Measurements from ENCODE around the gene HBZ. TPM values are rescaled to one million over a fixed set of nuclear protein-coding genes. Genes with fewer than 3 reads are reported as not detected.

Gene HBZ
- total RNA-seq, 1 donor from 2014 or later: not detected

GRCh38 chr16:180681-181564 is 28.5 kb downstream of the HBZ start:
- TF ChIP-seq, protein P1, sequence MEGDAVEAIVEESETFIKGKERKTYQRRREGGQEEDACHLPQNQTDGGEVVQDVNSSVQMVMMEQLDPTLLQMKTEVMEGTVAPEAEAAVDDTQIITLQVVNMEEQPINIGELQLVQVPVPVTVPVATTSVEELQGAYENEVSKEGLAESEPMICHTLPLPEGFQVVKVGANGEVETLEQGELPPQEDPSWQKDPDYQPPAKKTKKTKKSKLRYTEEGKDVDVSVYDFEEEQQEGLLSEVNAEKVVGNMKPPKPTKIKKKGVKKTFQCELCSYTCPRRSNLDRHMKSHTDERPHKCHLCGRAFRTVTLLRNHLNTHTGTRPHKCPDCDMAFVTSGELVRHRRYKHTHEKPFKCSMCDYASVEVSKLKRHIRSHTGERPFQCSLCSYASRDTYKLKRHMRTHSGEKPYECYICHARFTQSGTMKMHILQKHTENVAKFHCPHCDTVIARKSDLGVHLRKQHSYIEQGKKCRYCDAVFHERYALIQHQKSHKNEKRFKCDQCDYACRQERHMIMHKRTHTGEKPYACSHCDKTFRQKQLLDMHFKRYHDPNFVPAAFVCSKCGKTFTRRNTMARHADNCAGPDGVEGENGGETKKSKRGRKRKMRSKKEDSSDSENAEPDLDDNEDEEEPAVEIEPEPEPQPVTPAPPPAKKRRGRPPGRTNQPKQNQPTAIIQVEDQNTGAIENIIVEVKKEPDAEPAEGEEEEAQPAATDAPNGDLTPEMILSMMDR (IDR thresholded peaks at IDR 0.05): no peak
- Histone ChIP-seq H3K4me3 (peak overlapping the region; percentile 46 to 49), H3K36me3 (no peaks in the 10 kb centered on the region), H3K9me3 (no peaks in the 10 kb centered on the region), H3K27me3 (peaks cover 9% of the 10 kb centered on the region), H3K4me1 (peaks cover 9 to 10% of the 10 kb centered on the region in 2 donors), H3K27ac (no peak overlapping the region)
- intact Hi-C loops (cut with DNase I): loop anchor here (1.0 kb wide), 1 partner anchor 74 kb away; no protein-coding TSS in a partner anchor
- peak in 1 of 2 donors; percentile 82 for DNase-seq (ENCODE audit: low spot score in 2 of 2)

DNA sequence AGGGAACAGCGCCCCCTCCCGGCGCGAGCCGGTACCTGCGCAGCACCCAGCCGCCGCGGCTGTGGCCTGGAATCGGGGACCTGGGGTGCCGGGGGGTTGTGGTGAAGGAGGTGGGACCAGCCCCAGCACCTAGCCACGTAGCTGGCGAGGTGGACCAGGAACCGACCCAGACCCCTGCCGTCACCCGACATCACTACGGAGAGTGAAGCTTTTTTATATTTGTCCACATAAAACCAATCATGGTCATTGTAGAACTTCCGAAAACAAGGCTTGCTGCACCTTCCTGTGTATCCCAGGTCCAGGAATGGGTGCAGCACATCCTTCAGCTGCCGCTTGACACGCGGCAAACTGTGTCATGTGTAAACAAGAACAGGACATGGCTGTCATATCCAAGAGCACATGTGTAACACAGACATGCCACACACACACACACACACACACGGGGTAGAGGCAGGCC is 29.1 kb downstream of the HBZ start:
- no peaks in the 10 kb centered on the region for H3K36me3 ChIP-seq
- H3K4me3 ChIP-seq: peak overlapping the region; percentile 46 to 49
- TF ChIP-seq, protein P1 (IDR thresholded peaks at IDR 0.05): peak; percentile 90 to 97 (median 95)
- no peaks in the 10 kb centered on the region for H3K9me3 ChIP-seq
- H3K27ac ChIP-seq: no peak overlapping the region
- H3K27me3 ChIP-seq: peaks cover 9% of the 10 kb centered on the region
- DNase-seq (ENCODE audit: low spot score in 2 of 2): no peak
- intact Hi-C loops (cut with DNase I): loop anchor here (1.0 kb wide), 1 partner anchor 74 kb away; no protein-coding TSS in a partner anchor
- H3K4me1 ChIP-seq: peaks cover 9 to 10% of the 10 kb centered on the region in 2 donors

- no peaks in the 10 kb centered on the region for H3K9me3 ChIP-seq
- no peak overlapping the region for H3K4me3 ChIP-seq
- H3K27me3 ChIP-seq: no peaks in the 10 kb centered on the region
- peaks cover 9 to 10% of the 10 kb centered on the region in 2 donors for H3K4me1 ChIP-seq
- H3K27ac ChIP-seq: no peak overlapping the region
- TF ChIP-seq, protein P1 (IDR thresholded peaks at IDR 0.05): no peak
- H3K36me3 ChIP-seq: peaks cover 9% of the 10 kb centered on the region in 2 donors
- intact Hi-C loops (cut with DNase I): no loop called here
- DNase-seq (ENCODE audit: low spot score in 2 of 2): no peak
These were observed 30.6 kb downstream of the HBZ start for GRCh38 chr16:183005-183404.

- H3K36me3 ChIP-seq: peaks cover 30% of the 10 kb centered on the region in 2 donors
- peaks cover 9 to 10% of the 10 kb centered on the region in 2 donors for H3K4me1 ChIP-seq
- H3K9me3 ChIP-seq: no peaks in the 10 kb centered on the region
- no peak for DNase-seq (ENCODE audit: low spot score in 2 of 2)
- intact Hi-C loops (cut with DNase I): no loop called here
- no peak overlapping the region for H3K4me3 ChIP-seq
- H3K27ac ChIP-seq: no peak overlapping the region
- no peaks in the 10 kb centered on the region for H3K27me3 ChIP-seq
- TF ChIP-seq, protein P1 (IDR thresholded peaks at IDR 0.05): no peak
These were observed 32.8 kb downstream of the HBZ start for GRCh38 chr16:185213-185612.

DNA sequence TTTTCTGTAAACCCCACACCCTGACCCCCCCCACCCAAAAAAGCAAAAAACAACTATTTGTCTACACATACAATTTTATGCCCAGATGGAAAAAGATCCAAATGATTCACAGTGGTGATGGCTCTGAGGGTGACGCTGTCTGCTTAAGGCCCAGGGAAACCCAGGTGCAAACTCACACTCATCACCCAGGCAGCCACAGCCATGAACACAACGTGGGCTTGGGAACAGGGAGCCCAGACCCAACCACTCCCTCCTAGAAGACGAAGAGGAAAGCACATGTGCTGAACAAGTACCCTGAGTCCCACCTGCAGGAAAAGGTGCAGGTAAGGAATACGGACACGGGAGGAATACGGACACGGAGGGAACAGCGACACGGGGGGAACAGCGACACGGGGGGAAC is 33.2 kb downstream of the HBZ start:
- Histone ChIP-seq H3K36me3 (peaks cover 35% of the 10 kb centered on the region in 2 donors), H3K27ac (no peak overlapping the region), H3K9me3 (no peaks in the 10 kb centered on the region), H3K27me3 (no peaks in the 10 kb centered on the region), H3K4me3 (no peak overlapping the region), H3K4me1 (peaks cover 5 to 7% of the 10 kb centered on the region in 2 donors)
- DNase-seq (ENCODE audit: low spot score in 2 of 2): no peak
- TF ChIP-seq, protein P1 (IDR thresholded peaks at IDR 0.05): no peak
- intact Hi-C loops (cut with DNase I): no loop called here
